Activated naive CD4-positive, alpha-beta T cell treated with anti-CD3 and anti-CD28 coated beads, Interleukin-2, amount 10 ng/mL, durations not matched to agents 7 days and 5 days (primary cell): ENCODE data around the gene SMAD7.
"Not testable (repeated sequence)": the region's sequence is repeated elsewhere in the genome, so short reads cannot be mapped to it uniquely, and the experiment has no call there.

Experiments used
- CTCF ChIA-PET: fragments of 350-600 bp; sonication (Branson Sonifier 250); formaldehyde crosslinking; loops from one replicate; lab custom pipeline; 2021; ENCODE audit warnings: antibody characterized with exemption; lab: Charles Lee
- DNase-seq: peaks from one replicate; pipeline ENCODE4 v3.0.0-alpha.2; 2020
- H3K27ac Mint-ChIP-seq: one replicate; pipeline ENCODE4 v1.8.0; 2021; ENCODE audit warnings: mild to moderate bottlenecking, moderate library complexity, mixed read lengths
- H3K27me3 Mint-ChIP-seq: one replicate; pipeline ENCODE4 v1.8.0; 2021; ENCODE audit warnings: mild to moderate bottlenecking, mixed read lengths
- H3K36me3 Mint-ChIP-seq: one replicate; pipeline ENCODE4 v1.8.0; 2021; ENCODE audit warnings: mixed read lengths
- H3K4me1 Mint-ChIP-seq: one replicate; pipeline ENCODE4 v1.8.0; 2021; ENCODE audit warnings: mixed read lengths
- H3K4me3 Mint-ChIP-seq: one replicate; pipeline ENCODE4 v1.8.0; 2021; ENCODE audit warnings: mild to moderate bottlenecking, moderate library complexity, mixed read lengths
- H3K9me3 Mint-ChIP-seq: one replicate; pipeline ENCODE4 v1.8.0; 2021; ENCODE audit warnings: mixed read lengths

Gene SMAD7

DNA sequence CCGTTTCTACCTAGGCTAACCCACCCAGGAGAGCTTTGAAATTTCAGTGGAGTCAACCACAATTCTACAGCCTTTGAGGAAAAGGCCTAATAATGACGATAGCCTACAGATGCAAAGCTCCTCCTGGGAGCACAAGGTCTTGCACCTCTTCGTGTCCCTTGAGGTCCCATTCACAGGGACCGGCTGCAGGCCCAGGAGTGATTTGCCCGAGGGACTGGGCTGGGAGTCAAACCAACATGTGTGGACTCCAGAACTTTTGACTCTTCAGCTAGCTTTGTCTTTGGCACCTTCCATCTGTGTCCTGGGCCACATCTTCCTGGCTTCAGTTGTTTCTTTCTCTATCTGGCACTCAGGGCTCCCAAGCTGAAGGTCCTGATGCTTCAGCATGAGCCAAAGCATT, 76.5 kb downstream of the SMAD7 start:
- no peaks in the 10 kb centered on the region for H3K36me3 Mint-ChIP-seq
- H3K4me3 Mint-ChIP-seq, result no peak overlapping the region
- CTCF ChIA-PET, result interaction anchor here (1.9 kb wide), 1 partner anchor 97 kb away, joined by 3 read pairs; no protein-coding TSS in a partner anchor
- no peaks in the 10 kb centered on the region for H3K9me3 Mint-ChIP-seq
- peaks cover 47% of the 10 kb centered on the region for H3K27me3 Mint-ChIP-seq
- H3K27ac Mint-ChIP-seq, result no peak overlapping the region
- H3K4me1 Mint-ChIP-seq, result peaks cover 3% of the 10 kb centered on the region
- no peak for DNase-seq

GRCh38 chr18:48872234-48873145, 78.3 kb downstream of the SMAD7 start:
- H3K4me1 Mint-ChIP-seq, result peaks cover 16% of the 10 kb centered on the region
- peaks cover 33% of the 10 kb centered on the region for H3K27me3 Mint-ChIP-seq
- no peaks in the 10 kb centered on the region for H3K36me3 Mint-ChIP-seq
- H3K4me3 Mint-ChIP-seq, result no peak overlapping the region
- H3K27ac Mint-ChIP-seq, result no peak overlapping the region
- DNase-seq, result no peak
- no peaks in the 10 kb centered on the region for H3K9me3 Mint-ChIP-seq
- CTCF ChIA-PET, result interaction anchor here (1.9 kb wide), 1 partner anchor 95 kb away, joined by 3 read pairs; no protein-coding TSS in a partner anchor

GRCh38 chr18:48871391-48872166, 79.2 kb downstream of the SMAD7 start:
- Mint-ChIP-seq H3K4me3 (no peak overlapping the region), H3K27ac (no peak overlapping the region), H3K4me1 (peaks cover 16% of the 10 kb centered on the region), H3K27me3 (peaks cover 29% of the 10 kb centered on the region), H3K9me3 (no peaks in the 10 kb centered on the region), H3K36me3 (no peaks in the 10 kb centered on the region)
- DNase-seq, result no peak
- CTCF ChIA-PET, result no interaction called here

DNA sequence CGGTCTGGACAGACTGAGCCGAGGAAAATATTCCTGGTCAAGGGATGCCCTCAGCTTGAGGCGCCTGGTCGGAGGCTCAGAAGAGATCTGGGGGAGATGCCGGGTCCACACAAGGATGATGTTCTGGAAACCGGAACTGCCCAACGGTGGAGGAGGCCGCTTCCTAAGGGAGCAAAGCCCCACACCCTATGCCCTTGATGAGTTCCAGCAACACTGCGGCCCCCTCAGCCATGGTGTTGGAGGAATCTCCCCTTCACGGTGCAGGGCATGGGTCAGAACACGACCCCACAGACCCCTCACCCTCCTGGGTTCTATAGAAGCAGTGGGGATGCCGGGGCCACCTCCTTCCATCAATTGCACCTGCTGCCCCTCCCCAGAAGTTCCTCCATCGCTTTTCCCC, 79.8 kb downstream of the SMAD7 start:
- H3K4me1 Mint-ChIP-seq, result peaks cover 16% of the 10 kb centered on the region
- DNase-seq, H3K36me3 Mint-ChIP-seq, H3K27ac Mint-ChIP-seq, H3K9me3 Mint-ChIP-seq, CTCF ChIA-PET, H3K4me3 Mint-ChIP-seq: not testable (repeated sequence)
- H3K27me3 Mint-ChIP-seq, result peaks cover 22% of the 10 kb centered on the region
